ENCODE measurements around the gene TRERF1.
"Not testable (repeated sequence)": the region's sequence is repeated elsewhere in the genome, so short reads cannot be mapped to it uniquely, and the experiment has no call there.

The TRERF1 gene, protein sequence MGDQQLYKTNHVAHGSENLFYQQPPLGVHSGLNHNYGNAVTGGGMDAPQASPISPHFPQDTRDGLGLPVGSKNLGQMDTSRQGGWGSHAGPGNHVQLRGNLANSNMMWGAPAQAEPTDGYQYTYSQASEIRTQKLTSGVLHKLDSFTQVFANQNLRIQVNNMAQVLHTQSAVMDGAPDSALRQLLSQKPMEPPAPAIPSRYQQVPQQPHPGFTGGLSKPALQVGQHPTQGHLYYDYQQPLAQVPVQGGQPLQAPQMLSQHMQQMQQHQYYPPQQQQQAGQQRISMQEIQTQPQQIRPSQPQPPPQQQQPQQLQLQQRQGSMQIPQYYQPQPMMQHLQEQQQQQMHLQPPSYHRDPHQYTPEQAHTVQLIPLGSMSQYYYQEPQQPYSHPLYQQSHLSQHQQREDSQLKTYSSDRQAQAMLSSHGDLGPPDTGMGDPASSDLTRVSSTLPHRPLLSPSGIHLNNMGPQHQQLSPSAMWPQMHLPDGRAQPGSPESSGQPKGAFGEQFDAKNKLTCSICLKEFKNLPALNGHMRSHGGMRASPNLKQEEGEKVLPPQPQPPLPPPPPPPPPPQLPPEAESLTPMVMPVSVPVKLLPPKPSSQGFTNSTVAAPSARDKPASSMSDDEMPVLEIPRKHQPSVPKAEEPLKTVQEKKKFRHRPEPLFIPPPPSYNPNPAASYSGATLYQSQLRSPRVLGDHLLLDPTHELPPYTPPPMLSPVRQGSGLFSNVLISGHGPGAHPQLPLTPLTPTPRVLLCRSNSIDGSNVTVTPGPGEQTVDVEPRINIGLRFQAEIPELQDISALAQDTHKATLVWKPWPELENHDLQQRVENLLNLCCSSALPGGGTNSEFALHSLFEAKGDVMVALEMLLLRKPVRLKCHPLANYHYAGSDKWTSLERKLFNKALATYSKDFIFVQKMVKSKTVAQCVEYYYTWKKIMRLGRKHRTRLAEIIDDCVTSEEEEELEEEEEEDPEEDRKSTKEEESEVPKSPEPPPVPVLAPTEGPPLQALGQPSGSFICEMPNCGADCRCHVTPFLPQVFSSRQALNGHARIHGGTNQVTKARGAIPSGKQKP (N-terminal part only)

DNA sequence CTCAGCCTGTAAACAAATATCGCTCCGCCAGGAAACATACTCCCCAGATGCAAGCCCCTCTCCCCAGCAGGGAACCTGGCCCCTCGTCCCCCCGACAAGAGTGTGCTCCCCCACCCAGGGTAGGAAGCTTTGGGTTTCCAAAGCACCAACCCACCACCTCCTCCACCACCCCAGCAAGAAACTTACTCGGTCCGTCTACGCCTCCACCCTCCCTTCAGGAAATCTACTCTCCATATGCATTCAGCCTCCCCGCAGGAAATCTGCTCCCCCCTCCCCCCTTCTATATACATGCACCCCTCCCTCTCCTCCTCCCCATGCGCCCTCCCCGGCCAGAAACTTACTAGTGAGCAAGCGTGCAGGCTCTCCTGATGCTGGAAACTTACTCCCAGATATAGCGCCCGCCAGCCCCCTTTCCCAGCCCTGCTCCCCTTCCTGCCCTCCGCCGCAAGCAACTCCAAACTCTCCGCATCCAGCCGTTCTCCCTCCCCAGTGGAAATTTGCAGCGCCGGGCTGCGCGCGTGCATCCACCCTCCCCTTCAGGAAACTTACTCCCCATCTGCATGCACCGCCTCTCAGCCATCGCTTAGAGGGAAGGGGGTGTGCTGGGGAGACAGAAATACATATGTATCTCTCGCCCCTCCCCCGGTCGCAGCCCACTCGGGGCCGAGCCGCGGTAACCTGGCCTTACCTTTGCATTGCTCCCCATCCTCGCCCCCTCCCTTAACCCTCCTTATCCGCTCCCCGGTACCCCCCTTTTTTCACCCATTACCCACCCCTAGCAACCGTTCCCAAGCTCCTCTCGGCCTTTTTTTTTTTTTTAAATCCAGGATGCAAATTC, at the start of gene TRERF1:
Gene TRERF1, minus strand, starts transcription at position 594 of the 838 bp plus-strand sequence. CDS start 182,336 bp downstream, outside the sequence.
- peak; percentile 82 for DNase-seq (ENCODE audit: low read depth)

DNA sequence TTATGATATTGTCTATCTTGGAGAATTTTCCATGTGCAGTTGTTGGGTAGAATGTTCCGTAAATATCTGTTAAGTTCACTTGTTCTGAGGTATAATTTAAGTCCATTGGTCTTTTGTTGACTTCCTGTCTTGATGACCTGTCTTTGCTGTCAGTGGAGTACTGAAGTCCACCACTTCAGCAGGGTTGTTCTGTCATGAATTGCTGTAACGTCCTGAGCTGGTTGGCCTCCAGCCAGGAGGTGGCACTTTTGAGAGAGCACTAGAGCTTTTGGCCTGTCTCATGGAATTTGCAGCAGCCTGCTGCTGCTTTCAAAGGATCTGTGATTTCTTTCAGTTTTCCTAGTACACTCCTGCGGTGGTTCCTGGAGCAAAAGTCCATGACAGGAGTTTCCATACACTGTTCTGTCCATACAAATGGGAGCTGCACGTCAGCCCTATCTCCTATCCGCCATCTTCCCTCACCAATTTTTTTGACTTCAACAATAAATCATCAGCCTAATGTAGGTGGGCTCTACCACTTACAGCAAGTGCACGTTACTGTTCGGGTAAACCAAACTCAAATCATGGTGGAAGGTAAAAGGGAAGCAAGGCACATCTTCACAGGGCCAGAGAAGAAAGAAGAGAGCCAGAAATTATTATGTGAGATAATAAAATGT, 46.9 kb upstream of the TRERF1 start:
- DNase-seq (ENCODE audit: low read depth): peak; percentile 19

DNA sequence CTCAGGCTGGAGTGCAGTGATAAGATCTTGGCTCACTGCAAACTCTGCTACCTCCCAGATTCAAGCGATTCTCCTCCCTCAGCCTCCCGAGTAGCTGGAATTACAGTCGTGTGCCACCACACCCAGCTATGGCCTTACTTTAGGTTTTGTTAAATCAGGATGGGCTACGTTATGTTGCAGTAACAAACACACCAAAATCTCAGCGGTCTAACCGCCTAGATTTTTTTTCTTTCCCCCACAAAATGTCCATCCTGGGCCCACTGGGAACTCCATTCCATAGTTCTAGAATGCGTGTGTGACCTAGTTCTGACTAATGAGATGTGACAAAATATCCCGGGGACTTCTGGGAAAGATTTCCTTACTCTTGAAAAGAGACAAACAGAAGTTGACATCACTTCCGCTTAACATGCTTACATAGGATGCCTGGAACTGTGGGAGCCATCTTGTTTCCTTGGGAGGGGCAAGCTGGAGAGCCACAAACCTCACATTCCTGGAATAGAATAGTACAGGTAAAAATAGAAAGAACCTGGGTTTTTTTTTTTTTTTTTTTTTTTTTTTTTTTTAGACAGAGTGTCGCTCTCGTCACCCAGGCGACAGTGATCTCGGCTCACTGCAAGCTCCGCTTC, 42.3 kb upstream of the TRERF1 start:
- DNase-seq (ENCODE audit: low read depth): no peak

DNA sequence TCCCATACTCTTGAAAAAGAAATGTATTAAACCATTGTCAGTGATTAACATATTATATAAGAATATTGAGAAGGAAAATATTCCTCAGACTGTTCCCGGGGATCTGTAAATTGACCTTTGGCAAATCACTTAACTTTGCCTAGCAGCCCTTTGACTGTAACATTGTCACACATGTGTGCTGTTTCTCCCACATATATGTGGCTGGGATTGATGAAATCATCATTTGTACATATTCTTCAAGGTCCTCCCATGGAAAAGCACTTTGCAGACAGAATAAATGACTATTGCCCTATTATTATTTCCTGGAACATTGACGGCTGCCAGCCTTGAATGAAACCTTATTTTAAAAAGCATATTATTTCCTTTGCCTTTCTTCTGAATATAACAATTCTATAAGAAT, 36.4 kb upstream of the TRERF1 start:
- no peak for DNase-seq (ENCODE audit: low read depth)

DNA sequence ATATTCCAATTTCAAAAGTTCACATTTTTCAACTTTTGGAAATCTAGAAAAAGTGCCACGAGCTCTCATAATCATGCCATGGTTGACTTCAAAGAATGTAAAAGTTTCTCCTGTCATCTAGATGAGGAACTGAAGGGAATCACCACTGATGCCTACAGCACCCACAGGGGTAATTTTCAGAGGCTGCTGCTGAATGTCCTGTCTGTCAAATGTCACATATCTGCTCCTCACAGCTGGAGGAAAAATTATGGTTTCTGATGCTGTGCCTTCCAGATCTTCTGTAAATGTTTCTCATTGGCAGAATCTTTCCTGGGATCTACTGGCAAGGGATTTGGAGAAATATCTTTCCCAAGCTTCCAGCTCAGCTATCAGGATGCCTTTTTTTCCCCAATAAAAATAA, 32.5 kb upstream of the TRERF1 start:
- DNase-seq (ENCODE audit: low read depth): no peak

DNA sequence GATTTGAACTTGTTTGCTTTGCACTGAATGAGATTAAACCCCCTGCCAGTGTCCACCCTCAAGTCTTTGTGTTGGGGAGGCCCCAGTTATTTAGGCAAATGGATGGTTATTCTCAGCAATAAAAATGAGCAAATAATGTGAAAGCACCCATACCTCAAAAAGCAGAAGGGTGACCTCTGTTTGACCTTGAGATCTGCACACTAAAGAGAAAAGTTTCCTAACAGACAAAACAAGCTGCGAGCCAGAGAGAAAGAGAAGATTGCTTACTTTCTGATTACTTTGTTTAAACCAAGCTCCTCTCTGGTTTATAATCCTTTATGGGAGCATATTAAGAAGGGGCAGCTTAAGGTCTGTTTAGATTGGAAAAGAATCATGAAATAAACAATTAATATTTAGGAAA, 30.4 kb upstream of the TRERF1 start:
- DNase-seq (ENCODE audit: low read depth): no peak

DNA sequence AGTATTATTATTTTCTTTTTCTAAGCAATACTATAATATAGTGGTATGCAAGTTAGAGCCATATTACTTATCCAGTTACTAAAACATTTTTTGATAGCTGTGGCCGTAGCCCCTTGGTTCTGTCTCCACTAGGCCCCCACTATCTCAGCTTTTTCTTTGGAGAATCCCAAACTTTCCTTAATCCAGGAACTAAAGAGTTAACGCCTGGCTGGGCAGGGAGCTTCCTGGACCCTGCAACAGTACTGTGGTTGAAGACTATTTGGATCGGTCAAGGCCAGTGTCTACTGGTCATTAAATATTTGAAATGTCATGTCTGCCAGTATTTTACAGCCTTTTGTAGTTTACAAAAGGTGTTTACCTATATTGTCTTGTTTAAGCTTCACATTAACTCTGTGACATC, 20.0 kb upstream of the TRERF1 start:
- no peak for DNase-seq (ENCODE audit: low read depth)

DNA sequence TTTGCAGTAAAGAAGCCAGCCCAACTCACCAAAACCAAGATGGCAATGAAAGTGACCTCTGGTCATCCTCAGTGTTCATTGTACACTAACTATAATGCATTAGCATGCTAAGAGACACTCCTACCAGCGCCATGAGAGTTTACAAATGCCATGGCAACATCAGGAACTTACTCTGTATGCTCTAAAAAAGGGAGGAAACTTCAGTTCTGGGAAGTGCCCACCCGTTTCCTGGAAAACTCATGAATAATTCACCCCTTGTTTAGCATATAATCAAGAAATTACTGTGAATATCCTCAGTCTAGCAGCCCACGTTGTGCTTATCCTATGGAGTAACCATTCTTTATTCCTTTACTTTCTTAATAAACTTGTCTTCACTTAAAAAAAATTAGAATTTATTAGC, 19.4 kb upstream of the TRERF1 start:
- no peak for DNase-seq (ENCODE audit: low read depth)

DNA sequence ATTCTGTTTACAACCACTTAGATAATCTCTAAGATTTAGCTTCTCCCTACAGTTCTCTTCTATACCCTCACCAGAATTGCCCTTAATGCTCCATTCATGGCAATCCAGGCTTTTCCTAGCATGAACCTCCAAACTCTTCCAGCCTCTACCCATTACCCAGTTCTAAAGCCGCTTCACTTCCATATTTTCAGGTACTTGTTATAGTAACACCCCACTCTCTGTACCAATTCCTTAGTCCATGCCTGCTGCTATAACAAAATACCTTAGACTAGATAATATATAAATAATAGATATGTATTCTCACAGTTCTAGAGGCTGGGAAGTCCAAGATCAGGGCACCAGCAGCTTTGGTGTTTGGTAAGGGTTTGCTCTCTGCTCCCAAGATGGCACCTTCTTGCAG, 16.5 kb upstream of the TRERF1 start:
- DNase-seq (ENCODE audit: low read depth): no peak

DNA sequence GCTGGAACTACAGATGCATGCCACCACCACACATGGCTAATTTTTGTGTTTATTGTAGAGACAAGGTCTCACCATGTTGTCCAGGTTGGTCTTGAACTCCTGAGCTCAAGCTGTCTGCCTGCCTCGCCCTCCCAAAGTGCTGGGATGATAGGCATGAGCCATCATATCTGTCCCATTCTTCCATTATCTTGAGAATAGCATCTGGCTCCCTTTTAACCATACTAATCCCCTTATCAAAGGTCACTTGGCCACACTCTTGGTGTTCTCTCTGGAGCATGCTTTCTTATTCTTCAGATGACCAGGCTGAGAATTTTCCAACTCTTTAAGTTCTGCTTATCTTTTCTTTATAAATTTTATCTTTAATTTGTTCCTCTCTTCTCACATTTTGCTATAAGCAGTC, 15.9 kb upstream of the TRERF1 start:
- DNase-seq (ENCODE audit: low read depth): no peak

DNA sequence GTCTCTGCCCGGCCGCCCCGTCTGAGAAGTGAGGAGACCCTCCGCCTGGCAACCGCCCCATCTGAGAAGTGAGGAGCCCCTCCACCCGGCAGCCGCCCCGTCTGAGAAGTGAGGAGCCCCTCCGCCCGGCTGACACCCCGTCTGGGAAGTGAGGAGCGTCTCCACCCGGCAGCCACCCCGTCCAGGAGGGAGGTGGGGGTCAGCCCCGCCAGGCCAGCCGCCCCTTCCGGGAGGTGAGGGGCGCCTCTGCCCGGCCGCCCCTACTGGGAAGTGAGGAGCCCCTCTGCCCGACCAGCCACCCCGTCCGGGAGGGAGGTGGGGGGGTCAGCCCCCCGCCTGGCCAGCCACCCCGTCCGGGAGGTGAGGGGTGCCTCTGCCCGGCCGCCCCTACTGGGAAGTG, 14.7 kb upstream of the TRERF1 start:
- DNase-seq (ENCODE audit: low read depth): not testable (repeated sequence)

DNA sequence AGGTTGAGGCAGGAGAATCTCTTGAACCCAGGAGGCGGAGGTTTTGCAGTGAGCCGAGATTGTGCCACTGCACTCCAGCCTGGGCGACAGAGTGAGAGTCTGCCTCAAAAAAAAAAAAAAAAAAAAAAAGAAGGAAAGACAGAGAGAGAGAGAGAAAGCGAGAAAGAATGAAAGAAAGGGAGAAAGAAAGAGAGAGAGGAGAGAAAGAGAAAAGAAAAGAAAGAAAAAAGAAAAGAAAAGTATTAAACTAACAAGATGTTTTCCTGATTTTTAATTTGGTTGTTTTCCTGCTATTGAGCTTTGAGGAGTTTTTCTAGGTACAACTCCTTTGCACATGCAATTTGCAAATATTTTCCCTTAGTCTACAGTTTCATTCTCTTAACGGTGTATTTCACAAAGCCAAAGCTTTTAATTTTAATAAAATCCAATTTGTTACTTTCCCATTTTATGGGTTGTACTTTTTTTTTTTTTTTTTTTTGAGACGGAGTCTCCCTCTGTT, 10.8 kb upstream of the TRERF1 start:
- no peak for DNase-seq (ENCODE audit: low read depth)

DNA sequence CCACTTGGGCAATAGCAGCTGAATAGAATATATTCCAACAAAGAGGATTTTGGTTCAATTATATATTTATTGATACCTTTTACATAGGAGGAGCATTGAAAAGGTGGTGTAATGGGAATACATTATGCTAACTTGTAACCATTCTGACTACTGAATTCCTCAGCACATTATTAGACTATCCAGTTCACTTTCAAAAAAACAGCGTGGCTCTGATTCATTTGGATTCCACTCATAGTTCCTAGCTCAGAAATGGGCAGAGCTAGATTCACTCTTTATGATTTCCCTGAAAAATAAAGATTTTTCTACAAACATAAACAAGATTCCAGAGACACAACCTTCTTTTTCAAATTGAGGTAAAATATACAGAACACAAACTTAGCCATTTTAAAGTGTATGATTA, 9.2 kb upstream of the TRERF1 start:
- peak; percentile 68 for DNase-seq (ENCODE audit: low read depth)

DNA sequence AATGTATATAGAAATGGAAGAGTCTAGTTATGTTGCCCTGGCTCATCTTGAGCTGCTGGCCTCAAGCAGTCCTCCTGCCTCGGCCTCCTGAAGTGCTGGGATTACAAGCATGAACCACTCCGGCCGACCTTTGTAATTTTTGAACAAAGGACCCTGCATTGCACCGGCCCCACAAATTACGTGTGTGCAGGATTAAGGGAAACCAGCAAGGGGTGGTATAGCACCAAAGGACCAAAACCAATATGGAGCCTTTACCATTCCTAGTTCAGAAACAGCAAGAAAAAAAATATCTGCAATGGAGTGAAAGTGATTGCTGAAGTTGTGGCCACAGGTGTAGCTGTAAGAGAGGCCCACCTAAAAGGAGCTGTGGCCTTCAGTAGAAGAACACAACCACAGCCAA, 8.2 kb upstream of the TRERF1 start:
- no peak for DNase-seq (ENCODE audit: low read depth)

DNA sequence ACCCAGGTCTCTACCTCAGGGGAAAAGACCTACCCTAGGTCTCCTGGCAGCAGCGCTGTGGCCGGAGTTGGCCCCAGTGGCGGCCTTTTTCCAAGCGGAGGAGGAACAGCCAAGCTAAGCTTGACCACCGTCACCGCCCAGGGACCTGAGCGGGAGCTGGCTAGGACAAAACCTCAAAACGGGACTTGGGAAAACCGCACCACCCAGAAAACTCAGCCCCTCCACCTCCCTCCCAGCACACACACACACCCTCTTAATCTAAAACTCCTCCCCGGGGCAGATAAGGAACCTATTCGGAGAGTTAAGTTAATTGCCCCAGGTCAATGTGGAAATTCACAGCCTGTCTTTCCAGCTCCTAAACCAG, 2.7 kb upstream of the TRERF1 start:
- DNase-seq (ENCODE audit: low read depth): no peak

DNA sequence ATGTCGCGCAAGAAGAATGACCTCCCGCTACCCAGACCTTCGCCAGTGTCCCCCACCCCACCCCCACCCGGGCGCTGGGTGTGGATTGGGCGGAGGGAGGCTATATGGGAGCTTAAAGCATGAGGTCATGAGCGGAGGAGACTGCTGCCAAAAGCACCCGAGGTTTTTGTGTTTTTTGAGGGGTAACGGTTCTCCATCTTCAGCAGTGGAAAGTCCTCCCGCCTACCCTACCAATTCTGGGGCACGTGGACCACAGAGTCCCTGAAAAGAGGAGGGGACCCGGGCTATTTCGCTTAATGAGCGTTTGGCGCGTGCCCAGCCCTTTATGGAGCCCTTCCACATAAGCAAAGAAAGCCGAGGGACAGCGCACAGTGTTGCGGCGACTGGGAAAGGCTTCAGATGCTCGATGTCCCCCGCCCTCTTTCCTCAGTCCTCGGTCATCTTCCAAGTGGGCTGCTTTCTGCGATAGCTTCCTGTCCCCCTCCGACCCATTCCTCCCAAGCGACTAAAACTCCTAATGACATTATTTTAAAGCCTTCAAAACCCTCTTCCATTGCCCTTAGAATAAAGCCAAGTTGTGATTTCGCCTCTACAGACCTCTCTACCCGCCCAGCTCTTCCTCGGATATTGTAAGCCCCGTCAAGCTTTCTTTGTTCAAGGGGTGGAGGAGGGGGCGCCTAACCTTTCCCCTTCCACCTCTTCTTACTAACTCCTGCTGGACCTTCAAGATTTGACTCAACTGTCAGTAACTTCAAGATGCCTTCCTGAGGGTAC, 2.1 kb upstream of the TRERF1 start:
- DNase-seq (ENCODE audit: low read depth): peak; percentile 68

DNA sequence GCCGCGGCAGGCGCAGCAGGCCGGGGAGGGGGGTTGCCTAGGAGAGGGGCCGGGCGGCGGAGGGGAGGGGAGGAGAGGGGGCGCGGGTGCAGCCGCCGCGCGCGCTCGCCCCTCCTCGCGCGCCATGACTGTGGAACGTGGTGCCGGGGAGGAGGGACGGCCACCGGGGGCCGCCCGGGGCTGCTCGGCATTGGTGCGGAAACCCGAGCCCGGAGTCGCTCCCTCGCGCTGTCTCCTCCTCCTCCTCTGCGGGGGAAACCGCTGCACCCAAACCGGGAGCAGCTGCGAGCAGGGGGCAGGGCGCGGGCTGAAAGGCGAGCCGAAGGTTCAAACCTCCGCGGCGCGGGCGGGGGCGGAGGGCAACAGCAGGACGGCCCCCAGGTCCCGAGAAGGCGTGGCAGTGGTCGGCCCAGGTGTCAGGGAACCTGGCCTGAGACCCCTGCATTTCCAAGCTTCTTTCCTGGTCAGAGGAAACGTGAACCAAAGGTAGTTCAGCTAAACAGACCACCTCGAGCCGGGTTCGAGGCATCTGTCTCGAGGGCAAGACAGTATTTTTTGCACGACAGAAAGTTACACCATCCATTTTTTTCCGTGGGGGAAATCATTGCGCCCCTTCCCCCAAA, 1.4 kb upstream of the TRERF1 start:
- peak; percentile 94 for DNase-seq (ENCODE audit: low read depth)

DNA sequence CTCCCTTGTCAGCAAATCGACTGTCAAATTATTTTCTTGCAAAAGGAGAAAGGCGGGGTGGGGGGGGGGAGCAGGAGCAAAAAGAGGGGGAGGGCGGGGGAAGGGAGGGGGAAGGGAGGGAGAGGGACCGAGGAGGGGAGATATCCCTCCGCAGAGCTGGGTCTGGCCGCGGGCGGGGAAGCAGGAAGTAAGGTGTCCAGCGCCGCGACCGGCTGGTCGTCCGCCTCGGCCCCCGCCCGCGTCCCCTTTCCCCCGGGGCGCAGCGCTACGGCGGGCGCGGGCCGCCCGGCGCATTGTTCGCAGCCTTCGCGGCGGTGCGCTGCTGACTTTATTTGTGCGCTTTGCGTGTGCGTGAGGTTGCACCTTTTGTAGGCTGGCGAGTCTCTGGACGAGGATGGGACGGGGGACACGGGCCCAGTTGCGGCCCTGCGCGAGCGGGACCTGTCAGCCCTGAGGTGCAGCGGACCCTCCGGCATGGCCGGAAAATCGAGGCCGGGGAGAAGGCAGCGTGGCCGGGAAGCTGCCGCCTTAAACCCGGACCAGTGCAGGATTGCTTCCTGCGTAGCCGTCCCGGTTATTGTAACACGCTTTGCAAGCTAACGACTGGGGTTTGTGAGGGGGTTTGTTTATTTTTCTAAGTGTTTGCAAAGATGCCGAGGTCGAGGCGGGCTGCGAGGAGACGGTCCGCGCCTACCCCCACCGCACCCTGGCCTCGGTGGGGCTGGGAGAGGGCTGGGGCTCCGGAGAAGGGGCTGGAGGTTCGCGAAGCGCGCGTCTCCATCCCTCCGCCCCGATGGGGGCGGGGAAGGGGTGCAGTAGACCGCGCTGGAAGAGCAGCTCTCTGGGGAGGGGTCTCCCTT, 675 bp upstream of the TRERF1 start:
- peak; percentile 81 for DNase-seq (ENCODE audit: low read depth)
